NCI-H748 treated with DMSO at 0.1 percent for 48 hours (cell line): ENCODE results near the gene PROK2.

ENCODE experiments used
- DNase-seq: peaks from one replicate; lab custom pipeline; 2025; lab: John Stamatoyannopoulos, UW

The PROK2 gene

GRCh38 chr3:71784914-71785531 is at the start of gene PROK2:
Gene PROK2 (minus strand): TSS chr3:71785148. CDS start chr3:71785052, 96 bp downstream.
- DNase-seq: no peak

- DNase-seq: no peak
Measured at GRCh38 chr3:71831599-71831998, 46.7 kb upstream of the PROK2 start.

- DNase-seq: no peak
Measured at GRCh38 chr3:71825551-71826283, 40.8 kb upstream of the PROK2 start.

- no peak for DNase-seq
Measured at GRCh38 chr3:71821116-71821515, 36.2 kb upstream of the PROK2 start.

GRCh38 chr3:71817262-71817661 is 32.3 kb upstream of the PROK2 start:
- no peak for DNase-seq

- no peak for DNase-seq
Measured at GRCh38 chr3:71816767-71817156, 31.8 kb upstream of the PROK2 start.

GRCh38 chr3:71815340-71816067 is 30.6 kb upstream of the PROK2 start:
- no peak for DNase-seq

GRCh38 chr3:71813704-71814103 is 28.8 kb upstream of the PROK2 start:
- no peak for DNase-seq

- no peak for DNase-seq
Measured at GRCh38 chr3:71813073-71813472, 28.1 kb upstream of the PROK2 start.

- DNase-seq: no peak
Measured at GRCh38 chr3:71810056-71810455, 25.1 kb upstream of the PROK2 start.

GRCh38 chr3:71809321-71810026 is 24.5 kb upstream of the PROK2 start:
- DNase-seq: no peak

GRCh38 chr3:71806736-71807135 is 21.8 kb upstream of the PROK2 start:
- no peak for DNase-seq

- no peak for DNase-seq
Measured at GRCh38 chr3:71805691-71806090, 20.7 kb upstream of the PROK2 start.

GRCh38 chr3:71805199-71805598 is 20.3 kb upstream of the PROK2 start:
- DNase-seq: no peak

- no peak for DNase-seq
Measured at GRCh38 chr3:71803248-71803647, 18.3 kb upstream of the PROK2 start.

- DNase-seq: no peak
Measured at GRCh38 chr3:71801986-71802385, 17.0 kb upstream of the PROK2 start.

- DNase-seq: no peak
Measured at GRCh38 chr3:71800023-71800422, 15.1 kb upstream of the PROK2 start.

GRCh38 chr3:71797455-71797854 is 12.5 kb upstream of the PROK2 start:
- DNase-seq: no peak

- no peak for DNase-seq
Measured at GRCh38 chr3:71796290-71796689, 11.3 kb upstream of the PROK2 start.

GRCh38 chr3:71791634-71792033 is 6.7 kb upstream of the PROK2 start:
- DNase-seq: no peak

- no peak for DNase-seq
Measured at GRCh38 chr3:71789922-71790321, 5.0 kb upstream of the PROK2 start.

GRCh38 chr3:71787851-71788405 is 3.0 kb upstream of the PROK2 start:
- no peak for DNase-seq
